HEK293 (cell line): ENCODE results near the gene CLIP4.

Source experiments
- CTCF ChIA-PET: fragments of 350-600 bp; formaldehyde crosslinking; extraction: SDS; loops from one replicate; lab custom pipeline; 2021; ENCODE audit warnings: antibody characterized with exemption; lab: Yijun Ruan, JAX
- POLR2A ChIA-PET: fragments of 300-600 bp; formaldehyde crosslinking; extraction: SDS; loops from one replicate; lab custom pipeline; 2020; ENCODE audit warnings: antibody characterized with exemption, inconsistent platforms; lab: Yijun Ruan, JAX
- H3K27ac ChIP-seq: fragments of 200-500 bp; sonication (Bioruptor generic); 2 replicates; pipeline ENCODE4 v1.5.1; 2014; ENCODE audit warnings: low read depth, low read length, control low read depth, inconsistent platforms; ENCODE audit errors: extremely low read depth
- H3K36me3 ChIP-seq, 2 experiments: fragments of 200-500 bp in 1 of 2; sonication (Bioruptor generic) in 1 of 2; 1 replicate in 1 of 2; 2 replicates in 1 of 2; pipeline ENCODE4 v1.5.1; 2014 to 2017; ENCODE audit warnings: inconsistent platforms in 2 of 2, low read length in 2 of 2; ENCODE audit not compliant: control insufficient read depth in 2 of 2, insufficient read depth in 1 of 2
- H3K4me1 ChIP-seq: fragments of 200-500 bp; sonication (Bioruptor generic); 2 replicates; pipeline ENCODE4 v1.5.1; 2014; ENCODE audit warnings: mild to moderate bottlenecking, low read length, inconsistent platforms; ENCODE audit not compliant: control insufficient read depth, insufficient read depth
- H3K4me3 ChIP-seq: 2 replicates; pipeline ENCODE4 v1.5.1; 2011; ENCODE audit warnings: low read depth, mild to moderate bottlenecking, control low read depth, low read length, moderate library complexity
- H3K9me3 ChIP-seq: fragments of 200-500 bp; sonication (Bioruptor generic); 2 replicates; pipeline ENCODE4 v1.5.1; 2014; ENCODE audit warnings: low read depth, low read length, inconsistent platforms; ENCODE audit not compliant: control insufficient read depth, insufficient read depth
- SP7 ChIP-seq: fragments of 450-650 bp; formaldehyde crosslinking; IDR thresholded peaks from 2 replicates; pipeline ENCODE4 v1.5.1; 2016; ENCODE audit warnings: missing biosample characterization, missing genetic modification characterization
- ZFP69B ChIP-seq: fragments of 450-650 bp; formaldehyde crosslinking; IDR thresholded peaks from 2 replicates; pipeline ENCODE4 v1.5.1; 2016; ENCODE audit warnings: missing biosample characterization, missing genetic modification characterization
- ZNF23 ChIP-seq: fragments of 450-650 bp; formaldehyde crosslinking; IDR thresholded peaks from 2 replicates; pipeline ENCODE4 v1.5.1; 2016; ENCODE audit warnings: missing biosample characterization, missing genetic modification characterization, borderline replicate concordance
- ZNF350 ChIP-seq: fragments of 450-650 bp; formaldehyde crosslinking; IDR thresholded peaks from 2 replicates; pipeline ENCODE4 v1.5.0; 2017; ENCODE audit warnings: missing biosample characterization, mild to moderate bottlenecking, missing genetic modification characterization
- ZNF555 ChIP-seq: fragments of 450-650 bp; formaldehyde crosslinking; conservative IDR thresholded peaks from 2 replicates; pipeline ENCODE4 v1.5.1; 2017; ENCODE audit warnings: missing biosample characterization, mild to moderate bottlenecking, missing genetic modification characterization, inconsistent platforms
- ZNF621 ChIP-seq: fragments of 450-650 bp; formaldehyde crosslinking; IDR thresholded peaks from 2 replicates; pipeline ENCODE4 v1.5.1; 2017; ENCODE audit warnings: missing biosample characterization, missing genetic modification characterization
- ZNF777 ChIP-seq: fragments of 450-650 bp; formaldehyde crosslinking; IDR thresholded peaks from 2 replicates; pipeline ENCODE4 v1.5.1; 2017; ENCODE audit warnings: missing biosample characterization, missing genetic modification characterization, borderline replicate concordance
- TF ChIP-seq, protein P1 (sequence below): fragments of 450-650 bp; formaldehyde crosslinking; IDR thresholded peaks from 2 replicates; pipeline ENCODE4 v1.5.1; 2017; ENCODE audit warnings: missing biosample characterization, missing genetic modification characterization
- TF ChIP-seq, protein P2 (sequence below): fragments of 450-650 bp; formaldehyde crosslinking; IDR thresholded peaks from 2 replicates; pipeline ENCODE4 v1.5.1; 2016; ENCODE audit warnings: missing biosample characterization, missing genetic modification characterization
- TF ChIP-seq, protein P3 (sequence below): fragments of 450-650 bp; formaldehyde crosslinking; IDR thresholded peaks from 2 replicates; pipeline ENCODE4 v1.5.1; 2017; ENCODE audit warnings: missing biosample characterization, mild to moderate bottlenecking, missing genetic modification characterization, moderate library complexity
- TF ChIP-seq, protein P4 (sequence below): fragments of 450-650 bp; formaldehyde crosslinking; IDR thresholded peaks from 2 replicates; pipeline ENCODE4 v1.5.1; 2016; ENCODE audit warnings: missing biosample characterization, missing genetic modification characterization
- TF ChIP-seq, protein P5 (sequence below): fragments of 450-650 bp; formaldehyde crosslinking; IDR thresholded peaks from 2 replicates; pipeline ENCODE4 v1.5.1; 2016; ENCODE audit warnings: missing biosample characterization, missing genetic modification characterization
- TF ChIP-seq, protein P6 (sequence below): fragments of 450-650 bp; formaldehyde crosslinking; IDR thresholded peaks from 2 replicates; pipeline ENCODE4 v1.5.1; 2017; ENCODE audit warnings: missing biosample characterization, missing genetic modification characterization

CLIP4 gene

DNA sequence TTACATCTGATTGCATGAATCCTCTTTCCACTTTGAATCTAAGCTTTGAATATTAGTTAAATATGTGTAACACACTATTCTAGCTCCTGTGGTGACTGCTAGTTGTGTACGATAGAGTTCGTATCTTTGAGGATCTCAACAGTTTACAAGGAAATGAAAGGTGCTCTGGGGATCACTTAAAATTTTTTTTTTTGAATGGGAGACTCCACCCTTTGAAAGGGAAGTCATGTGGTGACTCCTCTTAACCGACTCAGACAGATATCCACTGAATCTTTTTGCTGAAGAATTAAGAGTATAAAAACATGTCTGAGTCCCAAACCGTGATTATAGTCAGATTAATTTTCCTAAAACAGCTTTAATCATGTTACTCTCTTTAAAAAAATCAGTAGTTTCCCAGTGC is 4.0 kb downstream of the CLIP4 start:
- H3K4me1 ChIP-seq = peaks cover 12% of the 10 kb centered on the region
- H3K4me3 ChIP-seq = no peak overlapping the region
- ChIA-PET POLR2A (no interaction called here), CTCF (interaction anchor here (0.6 kb wide), 1 partner anchor 141 kb away, joined by 3 read pairs; no protein-coding TSS in a partner anchor)
- H3K27ac ChIP-seq = no peak overlapping the region
- H3K9me3 ChIP-seq = no peaks in the 10 kb centered on the region
- TF ChIP-seq SP7 (tag by site-specific recombination) (no peak), ZNF350 (no peak), ZNF777 (no peak), ZFP69B (tag by site-specific recombination) (no peak)
- TF ChIP-seq, protein P1, sequence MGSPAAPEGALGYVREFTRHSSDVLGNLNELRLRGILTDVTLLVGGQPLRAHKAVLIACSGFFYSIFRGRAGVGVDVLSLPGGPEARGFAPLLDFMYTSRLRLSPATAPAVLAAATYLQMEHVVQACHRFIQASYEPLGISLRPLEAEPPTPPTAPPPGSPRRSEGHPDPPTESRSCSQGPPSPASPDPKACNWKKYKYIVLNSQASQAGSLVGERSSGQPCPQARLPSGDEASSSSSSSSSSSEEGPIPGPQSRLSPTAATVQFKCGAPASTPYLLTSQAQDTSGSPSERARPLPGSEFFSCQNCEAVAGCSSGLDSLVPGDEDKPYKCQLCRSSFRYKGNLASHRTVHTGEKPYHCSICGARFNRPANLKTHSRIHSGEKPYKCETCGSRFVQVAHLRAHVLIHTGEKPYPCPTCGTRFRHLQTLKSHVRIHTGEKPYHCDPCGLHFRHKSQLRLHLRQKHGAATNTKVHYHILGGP = no peak
- TF ChIP-seq, protein P2, sequence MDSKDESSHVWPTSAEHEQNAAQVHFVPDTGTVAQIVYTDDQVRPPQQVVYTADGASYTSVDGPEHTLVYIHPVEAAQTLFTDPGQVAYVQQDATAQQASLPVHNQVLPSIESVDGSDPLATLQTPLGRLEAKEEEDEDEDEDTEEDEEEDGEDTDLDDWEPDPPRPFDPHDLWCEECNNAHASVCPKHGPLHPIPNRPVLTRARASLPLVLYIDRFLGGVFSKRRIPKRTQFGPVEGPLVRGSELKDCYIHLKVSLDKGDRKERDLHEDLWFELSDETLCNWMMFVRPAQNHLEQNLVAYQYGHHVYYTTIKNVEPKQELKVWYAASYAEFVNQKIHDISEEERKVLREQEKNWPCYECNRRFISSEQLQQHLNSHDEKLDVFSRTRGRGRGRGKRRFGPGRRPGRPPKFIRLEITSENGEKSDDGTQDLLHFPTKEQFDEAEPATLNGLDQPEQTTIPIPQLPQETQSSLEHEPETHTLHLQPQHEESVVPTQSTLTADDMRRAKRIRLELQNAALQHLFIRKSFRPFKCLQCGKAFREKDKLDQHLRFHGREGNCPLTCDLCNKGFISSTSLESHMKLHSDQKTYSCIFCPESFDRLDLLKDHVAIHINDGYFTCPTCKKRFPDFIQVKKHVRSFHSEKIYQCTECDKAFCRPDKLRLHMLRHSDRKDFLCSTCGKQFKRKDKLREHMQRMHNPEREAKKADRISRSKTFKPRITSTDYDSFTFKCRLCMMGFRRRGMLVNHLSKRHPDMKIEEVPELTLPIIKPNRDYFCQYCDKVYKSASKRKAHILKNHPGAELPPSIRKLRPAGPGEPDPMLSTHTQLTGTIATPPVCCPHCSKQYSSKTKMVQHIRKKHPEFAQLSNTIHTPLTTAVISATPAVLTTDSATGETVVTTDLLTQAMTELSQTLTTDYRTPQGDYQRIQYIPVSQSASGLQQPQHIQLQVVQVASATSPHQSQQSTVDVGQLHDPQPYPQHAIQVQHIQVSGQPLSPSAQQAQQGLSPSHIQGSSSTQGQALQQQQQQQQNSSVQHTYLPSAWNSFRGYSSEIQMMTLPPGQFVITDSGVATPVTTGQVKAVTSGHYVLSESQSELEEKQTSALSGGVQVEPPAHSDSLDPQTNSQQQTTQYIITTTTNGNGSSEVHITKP (tag by site-specific recombination) = 0 out of 2 replicates have a peak, but pooled peaks have one; percentile 17
- TF ChIP-seq, protein P3, sequence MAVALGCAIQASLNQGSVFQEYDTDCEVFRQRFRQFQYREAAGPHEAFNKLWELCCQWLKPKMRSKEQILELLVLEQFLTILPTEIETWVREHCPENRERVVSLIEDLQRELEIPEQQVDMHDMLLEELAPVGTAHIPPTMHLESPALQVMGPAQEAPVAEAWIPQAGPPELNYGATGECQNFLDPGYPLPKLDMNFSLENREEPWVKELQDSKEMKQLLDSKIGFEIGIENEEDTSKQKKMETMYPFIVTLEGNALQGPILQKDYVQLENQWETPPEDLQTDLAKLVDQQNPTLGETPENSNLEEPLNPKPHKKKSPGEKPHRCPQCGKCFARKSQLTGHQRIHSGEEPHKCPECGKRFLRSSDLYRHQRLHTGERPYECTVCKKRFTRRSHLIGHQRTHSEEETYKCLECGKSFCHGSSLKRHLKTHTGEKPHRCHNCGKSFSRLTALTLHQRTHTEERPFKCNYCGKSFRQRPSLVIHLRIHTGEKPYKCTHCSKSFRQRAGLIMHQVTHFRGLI (tag by site-specific recombination) = no peak
- TF ChIP-seq, protein P4, sequence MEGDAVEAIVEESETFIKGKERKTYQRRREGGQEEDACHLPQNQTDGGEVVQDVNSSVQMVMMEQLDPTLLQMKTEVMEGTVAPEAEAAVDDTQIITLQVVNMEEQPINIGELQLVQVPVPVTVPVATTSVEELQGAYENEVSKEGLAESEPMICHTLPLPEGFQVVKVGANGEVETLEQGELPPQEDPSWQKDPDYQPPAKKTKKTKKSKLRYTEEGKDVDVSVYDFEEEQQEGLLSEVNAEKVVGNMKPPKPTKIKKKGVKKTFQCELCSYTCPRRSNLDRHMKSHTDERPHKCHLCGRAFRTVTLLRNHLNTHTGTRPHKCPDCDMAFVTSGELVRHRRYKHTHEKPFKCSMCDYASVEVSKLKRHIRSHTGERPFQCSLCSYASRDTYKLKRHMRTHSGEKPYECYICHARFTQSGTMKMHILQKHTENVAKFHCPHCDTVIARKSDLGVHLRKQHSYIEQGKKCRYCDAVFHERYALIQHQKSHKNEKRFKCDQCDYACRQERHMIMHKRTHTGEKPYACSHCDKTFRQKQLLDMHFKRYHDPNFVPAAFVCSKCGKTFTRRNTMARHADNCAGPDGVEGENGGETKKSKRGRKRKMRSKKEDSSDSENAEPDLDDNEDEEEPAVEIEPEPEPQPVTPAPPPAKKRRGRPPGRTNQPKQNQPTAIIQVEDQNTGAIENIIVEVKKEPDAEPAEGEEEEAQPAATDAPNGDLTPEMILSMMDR (tag by site-specific recombination) = no peak
- H3K36me3 ChIP-seq = peaks cover 7 to 16% of the 10 kb centered on the region in 2 experiments

DNA sequence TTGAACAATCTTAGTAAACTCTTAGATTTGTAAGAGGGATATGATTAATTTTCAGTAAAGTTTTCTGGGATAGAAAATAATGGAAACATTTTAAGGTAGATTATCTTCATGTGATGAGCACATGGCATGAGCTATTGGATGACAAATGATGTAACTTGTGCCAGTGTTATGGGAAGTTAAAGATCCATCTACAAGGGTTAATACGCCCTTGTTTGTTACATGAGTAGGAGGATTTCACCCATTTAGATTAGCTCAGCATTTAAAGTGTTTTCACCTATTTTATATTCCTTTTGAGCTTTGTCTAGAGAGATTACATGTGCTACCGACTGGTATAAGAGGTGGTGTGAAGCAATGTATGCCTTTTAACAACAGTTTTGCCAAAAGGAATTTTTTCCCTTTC is 5.6 kb downstream of the CLIP4 start:
- CTCF ChIA-PET = interaction anchor here (0.9 kb wide), 1 partner anchor 9 kb away, joined by 3 read pairs; no protein-coding TSS in a partner anchor
- no peaks in the 10 kb centered on the region for H3K9me3 ChIP-seq
- H3K4me3 ChIP-seq = no peak overlapping the region
- peaks cover 8 to 28% of the 10 kb centered on the region in 2 experiments for H3K36me3 ChIP-seq
- POLR2A ChIA-PET = no interaction called here
- H3K4me1 ChIP-seq = peaks cover 7% of the 10 kb centered on the region
- H3K27ac ChIP-seq = no peak overlapping the region
- TF ChIP-seq, protein P5, sequence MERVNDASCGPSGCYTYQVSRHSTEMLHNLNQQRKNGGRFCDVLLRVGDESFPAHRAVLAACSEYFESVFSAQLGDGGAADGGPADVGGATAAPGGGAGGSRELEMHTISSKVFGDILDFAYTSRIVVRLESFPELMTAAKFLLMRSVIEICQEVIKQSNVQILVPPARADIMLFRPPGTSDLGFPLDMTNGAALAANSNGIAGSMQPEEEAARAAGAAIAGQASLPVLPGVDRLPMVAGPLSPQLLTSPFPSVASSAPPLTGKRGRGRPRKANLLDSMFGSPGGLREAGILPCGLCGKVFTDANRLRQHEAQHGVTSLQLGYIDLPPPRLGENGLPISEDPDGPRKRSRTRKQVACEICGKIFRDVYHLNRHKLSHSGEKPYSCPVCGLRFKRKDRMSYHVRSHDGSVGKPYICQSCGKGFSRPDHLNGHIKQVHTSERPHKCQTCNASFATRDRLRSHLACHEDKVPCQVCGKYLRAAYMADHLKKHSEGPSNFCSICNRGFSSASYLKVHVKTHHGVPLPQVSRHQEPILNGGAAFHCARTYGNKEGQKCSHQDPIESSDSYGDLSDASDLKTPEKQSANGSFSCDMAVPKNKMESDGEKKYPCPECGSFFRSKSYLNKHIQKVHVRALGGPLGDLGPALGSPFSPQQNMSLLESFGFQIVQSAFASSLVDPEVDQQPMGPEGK (tag by site-specific recombination) = no peak
- TF ChIP-seq ZNF555 (no peak), ZNF621 (no peak), ZNF23 (tag by site-specific recombination) (no peak)
- TF ChIP-seq, protein P6, sequence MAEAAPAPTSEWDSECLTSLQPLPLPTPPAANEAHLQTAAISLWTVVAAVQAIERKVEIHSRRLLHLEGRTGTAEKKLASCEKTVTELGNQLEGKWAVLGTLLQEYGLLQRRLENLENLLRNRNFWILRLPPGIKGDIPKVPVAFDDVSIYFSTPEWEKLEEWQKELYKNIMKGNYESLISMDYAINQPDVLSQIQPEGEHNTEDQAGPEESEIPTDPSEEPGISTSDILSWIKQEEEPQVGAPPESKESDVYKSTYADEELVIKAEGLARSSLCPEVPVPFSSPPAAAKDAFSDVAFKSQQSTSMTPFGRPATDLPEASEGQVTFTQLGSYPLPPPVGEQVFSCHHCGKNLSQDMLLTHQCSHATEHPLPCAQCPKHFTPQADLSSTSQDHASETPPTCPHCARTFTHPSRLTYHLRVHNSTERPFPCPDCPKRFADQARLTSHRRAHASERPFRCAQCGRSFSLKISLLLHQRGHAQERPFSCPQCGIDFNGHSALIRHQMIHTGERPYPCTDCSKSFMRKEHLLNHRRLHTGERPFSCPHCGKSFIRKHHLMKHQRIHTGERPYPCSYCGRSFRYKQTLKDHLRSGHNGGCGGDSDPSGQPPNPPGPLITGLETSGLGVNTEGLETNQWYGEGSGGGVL (tag by site-specific recombination) = no peak
- TF ChIP-seq, all 188 proteins: peak for 0
